Activated naive CD4-positive, alpha-beta T cell treated with anti-CD3 and anti-CD28 coated beads, Interleukin-2, amount 50 U/mL, for 16 hours (primary cell): ENCODE results near the gene ACOX1.
"Not testable (repeated sequence)": the region's sequence is repeated elsewhere in the genome, so short reads cannot be mapped to it uniquely, and the experiment has no call there.

Experiments used
- DNase-seq: peaks from one replicate; pipeline ENCODE4 v3.0.0-alpha.2; 2020

Gene ACOX1

DNA sequence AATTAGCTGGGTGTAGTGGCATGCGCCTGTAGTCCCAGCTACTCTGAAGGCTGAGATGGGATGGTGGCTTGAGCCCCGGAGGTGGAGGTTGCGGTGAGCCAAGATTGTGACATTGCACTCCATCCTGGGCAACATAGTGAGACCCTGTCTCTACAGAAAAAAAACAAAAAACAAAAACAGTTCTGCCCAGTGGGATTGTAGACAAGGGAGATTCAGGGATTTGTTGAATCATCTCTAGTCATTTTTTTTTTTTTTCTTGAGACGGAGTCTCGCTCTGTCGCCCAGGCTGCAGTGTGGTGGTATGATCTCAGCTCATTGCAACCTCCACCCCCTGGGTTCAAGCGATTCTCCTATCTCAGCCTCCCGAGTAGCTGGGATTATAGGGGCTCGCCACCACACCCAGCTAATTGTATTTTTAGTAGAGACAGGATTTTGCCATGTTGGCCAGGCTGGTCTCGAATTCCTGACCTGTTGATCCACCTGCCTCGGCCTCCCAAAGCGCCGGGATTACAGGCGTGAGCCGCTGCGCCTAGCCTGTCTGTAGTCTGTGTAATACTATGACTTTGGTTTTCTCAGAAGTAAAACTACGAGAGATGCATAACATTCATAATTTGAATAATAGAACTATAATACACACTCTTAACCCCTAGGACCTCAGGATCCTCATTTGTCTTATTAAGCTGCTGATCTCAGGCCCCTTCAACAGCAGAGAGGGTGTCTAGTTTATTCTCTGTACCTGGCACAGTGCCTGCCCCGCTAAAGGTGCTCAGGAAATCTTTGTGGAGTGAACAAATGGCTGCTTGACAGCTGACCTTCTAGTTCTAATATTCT, 1.4 kb upstream of the ACOX1 start:
- no peak for DNase-seq

DNA sequence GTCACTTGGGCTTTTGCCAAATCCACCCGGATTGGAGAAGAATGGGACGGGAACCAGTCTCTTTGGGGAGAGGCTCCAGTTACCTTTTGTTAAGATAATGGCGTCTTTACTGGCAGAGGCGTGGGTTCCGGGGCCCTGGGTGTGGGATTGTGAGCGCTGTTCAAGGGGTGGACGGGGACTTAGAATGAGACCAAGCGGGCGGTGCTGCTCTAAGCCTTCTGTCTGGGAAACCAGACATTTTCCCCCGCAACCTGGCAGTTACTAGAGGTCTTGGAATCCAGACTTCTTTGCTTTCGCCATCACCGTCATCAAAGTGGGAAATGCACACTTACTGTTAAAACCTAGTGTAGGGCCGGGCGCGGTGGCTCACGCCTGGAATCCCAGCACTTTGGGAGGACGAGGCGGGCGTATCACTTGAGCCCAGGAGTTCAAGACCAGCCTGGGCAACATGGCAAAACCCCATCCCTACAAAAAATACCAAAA, 780 bp upstream of the ACOX1 start:
- no peak for DNase-seq

DNA sequence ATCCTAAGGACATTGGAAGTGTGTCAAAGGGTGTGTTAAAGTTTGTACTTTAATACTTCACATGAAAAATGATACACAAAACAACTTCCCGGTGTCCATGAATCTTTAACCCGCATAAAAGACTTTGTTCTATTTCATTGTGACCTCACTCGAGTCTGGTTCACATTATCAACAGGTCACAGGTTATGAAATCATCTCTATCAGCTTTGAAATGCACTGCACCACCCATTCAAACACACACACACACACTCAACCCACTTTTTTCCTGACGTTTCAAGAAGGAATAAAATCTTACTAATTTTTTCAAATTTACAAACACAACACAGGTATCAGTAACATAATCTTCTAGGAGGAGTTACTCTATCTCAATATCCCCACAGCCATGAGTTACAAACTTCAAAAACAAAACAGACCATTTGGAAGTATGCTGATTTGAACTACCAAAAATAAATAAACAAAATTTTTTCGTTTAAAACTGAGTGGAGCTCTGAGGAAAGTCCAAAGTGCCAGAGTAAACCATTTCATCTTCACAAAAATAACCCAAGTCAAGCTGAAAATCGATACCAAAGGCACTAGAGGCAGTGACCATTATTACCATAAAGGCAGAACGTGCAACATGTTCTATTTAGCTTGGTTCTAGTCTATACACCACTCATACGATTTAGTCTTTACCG, 2.7 kb downstream of the ACOX1 start:
- DNase-seq: no peak

DNA sequence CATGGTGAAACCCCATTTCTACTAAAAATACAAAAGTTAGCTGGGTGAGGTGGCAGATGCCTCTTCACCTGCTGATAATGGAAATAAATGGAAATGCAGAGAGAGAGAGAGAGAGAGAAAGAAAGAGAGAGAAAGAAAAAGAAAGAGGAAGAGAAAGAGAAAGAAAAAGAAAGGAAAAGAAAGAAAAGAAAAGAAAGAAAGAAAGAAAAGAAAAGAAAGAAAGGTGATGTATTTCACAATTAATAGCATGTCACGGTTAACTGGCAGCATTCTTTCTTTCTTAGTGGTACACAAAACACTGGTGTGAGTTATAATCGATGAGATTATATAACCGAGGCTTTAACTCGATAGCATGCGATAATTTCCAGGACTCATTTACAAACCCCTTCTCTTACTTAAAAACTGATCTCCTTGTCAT, 3.2 kb downstream of the ACOX1 start:
- DNase-seq: no peak

DNA sequence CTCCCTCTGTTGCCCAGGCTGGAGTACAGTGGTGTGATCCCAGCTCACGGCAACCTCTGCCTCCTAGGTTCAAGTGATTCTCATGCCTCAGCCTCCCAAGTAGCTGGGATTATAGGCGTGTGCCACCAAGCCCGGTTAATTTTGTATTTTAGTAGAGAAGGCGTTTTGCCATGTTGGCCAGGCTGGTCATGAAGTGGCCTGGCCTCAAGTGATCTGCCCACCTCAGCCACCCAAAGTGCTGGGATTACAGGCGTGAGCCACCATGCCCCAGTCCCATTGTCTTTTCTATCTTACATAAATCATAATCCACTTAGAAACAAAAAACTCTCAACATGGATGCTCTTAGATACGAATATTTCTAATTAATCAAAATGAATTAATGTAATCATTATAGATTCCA, 3.8 kb downstream of the ACOX1 start:
- DNase-seq: not testable (repeated sequence)

DNA sequence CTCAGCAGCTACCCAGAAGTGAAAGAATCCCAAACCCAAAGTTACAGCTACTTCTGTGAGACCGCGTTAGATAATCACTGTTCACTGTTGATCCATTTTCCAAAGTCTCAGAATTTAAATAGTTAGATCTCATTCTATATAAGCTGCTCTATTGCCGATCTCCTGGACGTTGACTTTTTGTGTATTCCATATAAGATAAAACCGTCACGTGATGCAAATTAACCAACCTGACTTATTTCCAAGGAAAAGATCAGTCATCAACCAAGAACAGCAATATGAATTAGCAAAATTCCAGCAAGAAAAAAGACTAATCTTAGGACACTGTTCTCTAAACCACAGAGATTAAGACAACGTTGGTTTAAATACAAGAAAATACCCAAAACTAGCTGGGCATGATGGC, 8.3 kb downstream of the ACOX1 start:
- no peak for DNase-seq

DNA sequence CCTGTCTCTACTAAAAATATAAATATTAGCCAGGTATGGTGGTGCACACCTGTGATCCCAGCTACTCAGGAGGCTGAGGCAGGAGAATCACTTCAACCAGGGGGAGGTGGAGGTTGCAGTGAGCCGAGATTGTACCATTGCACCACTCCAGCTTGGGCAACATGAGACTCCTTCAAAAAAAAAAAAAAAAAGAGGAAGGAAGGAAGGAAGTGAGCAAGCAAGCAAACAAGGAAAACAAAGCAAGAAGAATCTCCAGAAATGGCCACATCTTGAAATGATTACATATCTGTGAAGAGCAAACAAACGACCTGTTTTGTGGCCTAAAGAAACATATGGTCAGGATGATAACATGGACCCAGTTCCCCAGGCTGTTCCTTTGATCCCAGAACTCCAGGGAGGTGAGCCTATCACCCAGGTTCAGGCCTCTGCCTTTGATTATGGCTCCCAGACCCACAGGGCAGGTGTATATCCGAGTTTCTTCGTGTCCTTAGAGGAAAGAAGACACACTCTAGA, 8.9 kb downstream of the ACOX1 start:
- DNase-seq: no peak

DNA sequence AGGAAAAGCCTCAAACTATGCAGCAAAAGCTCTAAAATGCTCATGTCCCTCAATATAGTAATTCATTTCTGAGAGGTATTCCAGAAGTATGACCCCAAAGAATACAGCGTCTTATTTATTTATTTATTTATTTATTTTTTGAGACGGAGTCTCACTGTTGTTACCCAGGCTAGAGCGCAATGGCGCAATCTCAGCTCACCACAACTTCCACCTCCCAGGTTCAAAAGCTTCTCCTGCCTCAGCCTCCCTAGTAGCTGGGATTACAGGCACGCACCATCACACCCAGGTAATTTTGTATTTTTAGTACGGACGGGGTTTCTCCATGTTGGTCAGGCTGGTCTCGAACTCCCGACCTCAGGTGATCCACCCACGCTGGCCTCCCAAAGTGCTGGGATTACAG, 9.9 kb downstream of the ACOX1 start:
- DNase-seq: not testable (repeated sequence)

DNA sequence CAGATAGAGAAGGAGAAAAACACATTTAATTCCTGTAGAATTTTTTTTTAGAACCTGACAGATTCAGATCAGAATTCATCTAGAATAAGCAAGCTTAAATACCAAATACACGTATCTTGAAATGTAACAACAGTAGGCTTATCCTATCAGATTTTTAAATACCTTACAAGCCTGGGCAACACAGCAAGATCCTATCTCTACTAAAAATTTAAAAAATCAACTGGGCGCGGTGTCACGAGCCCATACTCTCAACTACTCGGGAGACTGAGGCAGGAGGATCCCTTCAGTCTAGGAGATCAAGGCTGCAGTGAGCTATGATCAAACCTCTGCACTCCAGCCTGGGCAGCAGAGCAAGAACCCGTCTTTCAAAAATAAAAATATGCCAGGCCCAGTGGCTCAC, 13.5 kb downstream of the ACOX1 start:
- DNase-seq: no peak

DNA sequence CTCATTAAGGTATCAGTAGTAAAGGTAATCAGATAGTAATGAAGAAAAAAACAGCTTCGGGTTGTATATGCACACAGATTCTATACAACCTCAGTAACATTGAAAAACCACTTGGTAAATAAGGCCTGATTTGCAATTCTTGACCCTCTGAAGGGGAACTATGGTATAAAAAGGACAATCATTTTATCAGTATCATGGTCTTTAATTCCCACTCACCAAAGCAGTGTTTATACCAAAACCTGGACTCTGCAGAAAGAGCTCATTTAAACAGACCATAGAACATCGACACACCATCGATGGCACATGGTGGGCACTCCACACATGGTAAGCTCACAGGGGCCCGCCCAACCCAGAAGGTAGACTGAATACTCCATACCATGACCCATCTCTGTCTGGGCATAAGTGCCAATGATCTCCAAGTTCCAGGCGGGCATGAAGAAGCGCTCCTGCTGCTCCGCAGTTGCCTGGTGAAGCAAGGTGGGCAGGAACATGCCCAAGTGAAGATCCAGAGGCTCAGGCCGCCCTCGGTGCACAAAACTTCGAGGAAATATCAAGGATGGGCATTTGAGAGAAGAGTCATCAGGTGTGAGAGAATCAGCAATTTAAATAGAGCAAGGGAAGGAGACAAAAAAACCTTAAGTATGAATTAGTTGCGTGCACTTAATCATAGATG, 19.0 kb downstream of the ACOX1 start:
- no peak for DNase-seq

DNA sequence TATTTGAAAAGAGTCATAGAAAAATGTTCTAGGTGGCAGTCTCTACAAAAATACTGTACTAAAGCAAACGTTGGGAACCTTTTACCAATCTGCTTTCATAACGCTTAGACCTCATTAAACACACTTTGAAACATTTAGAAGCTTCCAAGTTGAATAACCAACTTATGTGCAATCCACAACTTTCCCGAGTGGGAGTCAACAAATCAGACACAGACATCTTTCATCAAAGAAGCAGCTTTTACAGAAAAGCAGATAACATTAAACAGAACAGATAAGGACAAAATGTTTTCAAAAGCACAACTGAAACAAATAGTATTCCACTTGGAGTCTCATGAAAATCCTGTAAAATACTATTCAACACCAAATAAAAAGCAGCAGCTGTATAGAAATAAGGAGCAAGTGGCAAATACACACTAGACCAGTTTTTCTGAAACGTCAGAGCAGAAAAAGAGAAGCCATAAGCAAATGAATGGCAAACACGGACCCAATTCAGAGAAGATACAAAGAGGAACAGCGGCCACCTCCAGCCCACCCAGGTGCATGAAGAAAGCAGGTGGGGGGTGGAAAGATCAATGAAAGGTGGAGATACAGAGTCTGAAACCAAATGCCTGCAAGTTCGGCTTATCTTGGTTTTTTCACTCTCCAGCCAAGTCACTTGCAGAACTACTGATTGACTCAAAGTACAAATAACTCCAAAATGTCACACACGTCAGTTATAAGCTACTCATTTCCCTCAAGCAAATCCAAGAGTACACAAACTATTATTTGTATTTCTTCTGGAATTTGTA, 19.7 kb downstream of the ACOX1 start:
- DNase-seq: no peak

DNA sequence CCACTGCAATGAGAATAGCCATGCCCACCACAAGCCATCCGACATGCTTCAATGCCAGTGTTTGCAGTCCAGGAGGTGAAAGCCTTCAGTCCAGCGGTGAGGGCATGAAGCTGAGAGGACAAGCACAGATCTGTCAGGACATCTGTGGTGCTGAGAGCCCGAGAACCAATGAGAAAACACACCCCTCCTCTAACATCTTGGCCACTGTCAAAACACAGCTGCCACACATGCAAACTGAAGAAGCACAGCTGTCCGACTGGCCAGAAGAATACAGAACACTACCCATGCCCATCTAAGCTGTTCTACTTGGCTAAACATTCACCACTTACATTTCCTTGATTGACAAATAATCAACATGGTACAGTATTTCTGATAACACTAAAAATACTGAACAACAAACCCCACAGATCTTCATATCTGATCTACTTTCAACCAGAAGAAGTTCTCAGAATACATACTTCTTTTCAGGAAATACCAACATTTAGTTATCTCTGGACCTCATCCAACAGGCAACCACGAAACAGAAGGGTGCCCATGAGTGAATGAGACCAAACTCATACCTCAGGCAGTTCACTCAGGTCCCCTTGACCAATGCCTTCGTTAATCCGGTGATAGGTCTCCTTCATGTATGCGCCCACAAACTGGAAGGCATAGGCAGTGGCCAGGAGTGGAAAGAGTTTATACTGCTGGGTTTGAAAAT, 28.0 kb downstream of the ACOX1 start:
- no peak for DNase-seq

DNA sequence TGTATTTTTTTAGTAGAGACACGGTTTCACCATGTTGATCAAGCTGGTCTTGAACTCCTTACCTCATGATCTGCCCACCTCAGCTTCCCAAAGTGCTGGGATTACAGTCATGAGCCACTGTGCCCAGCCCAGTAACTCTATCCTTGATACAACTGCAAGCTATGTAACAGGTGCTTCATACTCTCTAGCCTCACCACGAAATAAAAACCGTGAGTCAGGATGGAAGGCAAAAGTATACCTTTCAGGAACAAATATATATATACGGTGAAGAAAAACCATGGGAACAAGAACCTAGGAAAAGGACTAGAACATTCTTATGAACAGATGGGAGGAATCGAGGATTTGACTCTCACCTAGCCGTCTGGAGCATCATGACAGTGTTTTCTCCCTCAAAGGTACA, 28.5 kb downstream of the ACOX1 start:
- no peak for DNase-seq

DNA sequence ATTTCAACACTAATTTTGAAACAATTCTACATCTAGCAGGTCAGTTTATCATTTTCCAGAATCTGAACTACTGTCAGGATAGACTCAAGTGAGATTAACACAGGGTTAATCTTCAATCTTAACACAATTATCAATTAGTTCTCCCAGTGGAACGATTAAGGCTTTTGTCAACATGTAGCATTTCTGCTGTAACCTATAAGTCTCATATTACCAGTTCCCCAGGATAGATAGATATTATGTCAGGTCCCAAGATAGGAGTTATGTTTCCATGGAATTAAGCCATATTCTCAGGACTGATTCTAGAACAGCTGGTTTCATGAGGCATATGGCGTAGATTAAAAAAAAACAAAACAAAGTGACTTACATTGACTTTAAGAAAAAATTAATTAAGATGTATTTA, 33.8 kb downstream of the ACOX1 start:
- DNase-seq: no peak

DNA sequence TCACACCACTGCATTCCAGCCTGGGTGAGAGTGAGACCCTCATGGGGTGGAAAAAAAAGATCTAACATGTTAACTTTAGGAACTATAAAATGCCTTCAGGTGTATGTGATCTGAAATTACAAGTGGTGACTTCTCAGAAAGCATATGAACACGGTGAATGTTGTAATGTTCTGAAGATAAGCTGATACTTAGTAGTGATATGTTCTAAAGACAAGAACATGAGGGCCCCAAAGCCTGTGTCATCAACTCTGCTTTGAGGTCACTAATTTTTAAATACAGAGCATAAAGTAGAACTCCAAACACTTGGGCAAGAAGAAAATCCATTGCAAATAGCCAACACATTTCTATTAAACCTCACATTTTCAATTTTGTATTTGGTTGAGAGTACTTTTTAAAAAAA, 35.5 kb downstream of the ACOX1 start:
- DNase-seq: no peak

DNA sequence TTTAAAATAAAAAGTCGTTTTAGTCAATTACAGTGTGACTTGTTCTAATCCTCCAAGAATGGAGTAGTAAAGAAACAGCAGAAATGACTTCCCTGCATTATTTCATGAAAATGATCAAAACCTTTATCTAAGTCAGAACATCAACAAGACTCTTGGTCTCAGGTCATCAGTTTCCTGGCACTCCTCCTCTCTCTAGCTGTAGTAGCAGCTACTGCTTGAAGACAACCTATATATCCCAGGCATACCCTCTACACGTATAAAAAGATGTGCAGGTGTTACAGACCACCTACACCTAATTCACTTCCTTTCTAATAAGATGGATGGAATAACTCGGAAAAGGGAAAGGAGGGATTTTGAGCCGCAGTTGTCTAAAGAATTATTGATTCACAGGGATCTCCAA, 36.5 kb downstream of the ACOX1 start:
- no peak for DNase-seq

DNA sequence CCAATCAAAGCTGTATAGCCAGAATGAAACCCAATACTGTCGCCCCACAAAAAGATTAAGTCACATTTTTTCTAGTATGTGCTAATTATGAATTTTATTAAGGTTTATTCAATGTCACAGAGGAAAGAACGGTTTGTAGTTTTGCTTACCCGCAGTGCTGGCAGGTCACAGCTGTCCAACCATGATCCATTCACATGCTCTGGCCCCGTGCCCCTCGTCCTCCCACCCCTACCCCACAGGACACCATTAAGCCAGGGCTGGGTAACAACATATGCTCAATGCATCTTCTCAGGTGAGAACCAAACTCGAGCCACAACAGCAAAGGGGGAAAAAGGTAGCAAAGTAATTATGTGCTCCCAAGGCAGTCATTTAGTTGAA, 37.5 kb downstream of the ACOX1 start:
- DNase-seq: no peak

DNA sequence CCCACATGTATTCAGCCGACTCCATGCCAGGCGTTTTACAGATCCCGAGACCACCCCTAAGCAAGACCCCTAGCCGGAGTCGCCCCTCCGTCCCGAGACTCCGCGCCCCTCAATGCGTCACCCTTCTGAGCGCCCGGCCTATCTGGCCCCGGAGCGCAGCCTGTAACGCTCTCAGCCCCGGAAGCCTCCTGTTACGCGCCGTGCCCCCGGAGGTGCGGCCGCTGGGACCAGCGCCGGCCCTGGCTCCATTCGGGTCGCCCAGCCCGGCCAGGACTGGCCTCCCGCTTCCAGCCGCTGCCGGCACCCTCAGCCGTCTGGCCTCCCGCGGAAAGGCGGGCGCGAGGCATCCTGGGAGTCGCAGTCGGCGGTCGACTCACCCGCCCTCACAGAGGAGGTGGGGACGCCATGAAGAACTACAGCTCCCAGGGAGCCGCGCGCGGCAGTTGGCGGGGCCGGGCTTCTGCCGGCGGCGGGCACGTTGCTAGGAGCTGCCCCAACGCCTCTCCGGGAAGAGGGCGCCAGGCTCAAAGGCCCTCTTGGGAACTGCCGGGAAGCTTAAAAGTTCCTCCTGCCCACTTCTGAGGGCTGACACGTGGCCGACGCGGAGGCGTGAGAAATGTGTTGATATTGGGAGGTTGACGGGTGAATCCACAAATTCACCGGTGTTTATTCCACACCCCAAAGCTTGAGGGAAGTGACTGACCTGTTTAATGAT, 38.1 kb downstream of the ACOX1 start, which contains the start of gene FBF1:
FBF1 (minus strand) TSS at position 316 of the 715 bp plus-strand sequence. CDS start 2,893 bp downstream, outside the sequence.
- DNase-seq: peak; percentile 89

DNA sequence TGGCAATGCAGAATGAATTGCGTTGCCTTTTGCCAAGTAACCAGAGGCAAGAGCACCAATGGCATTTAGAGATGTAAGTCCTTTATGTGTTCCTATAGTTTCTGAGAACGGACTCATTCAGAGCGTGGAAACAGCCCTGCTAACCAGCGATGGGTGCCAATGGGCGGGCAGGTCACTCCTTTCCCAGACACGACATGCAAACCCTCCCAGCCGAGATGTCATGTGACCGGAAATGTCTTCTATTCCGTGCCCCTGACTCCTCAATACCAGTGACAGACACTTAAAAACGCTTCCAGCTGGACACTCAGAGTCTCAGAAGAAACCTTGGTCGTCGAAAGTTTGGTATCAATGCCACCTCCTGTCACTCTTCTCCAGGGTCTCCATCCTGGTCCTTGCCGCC, 41.3 kb downstream of the ACOX1 start:
- DNase-seq: no peak

DNA sequence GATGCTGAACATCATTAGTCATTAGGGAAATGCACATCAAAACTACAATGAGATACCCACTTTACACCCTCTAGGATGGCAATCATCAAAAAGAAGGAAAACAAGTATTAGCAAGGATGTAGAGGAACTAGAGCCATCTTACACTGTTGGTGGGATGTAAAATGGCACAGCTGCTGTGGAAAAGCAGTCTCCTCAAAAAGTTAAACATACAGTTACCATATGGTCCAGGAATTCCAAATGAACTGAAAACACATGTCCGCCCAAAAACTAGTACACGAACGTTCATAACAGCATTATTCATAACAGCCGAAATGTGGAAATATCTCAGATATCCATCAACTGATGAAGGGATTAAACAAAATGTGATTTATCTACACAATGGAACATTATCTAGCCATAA, 45.2 kb downstream of the ACOX1 start:
- DNase-seq: no peak

DNA sequence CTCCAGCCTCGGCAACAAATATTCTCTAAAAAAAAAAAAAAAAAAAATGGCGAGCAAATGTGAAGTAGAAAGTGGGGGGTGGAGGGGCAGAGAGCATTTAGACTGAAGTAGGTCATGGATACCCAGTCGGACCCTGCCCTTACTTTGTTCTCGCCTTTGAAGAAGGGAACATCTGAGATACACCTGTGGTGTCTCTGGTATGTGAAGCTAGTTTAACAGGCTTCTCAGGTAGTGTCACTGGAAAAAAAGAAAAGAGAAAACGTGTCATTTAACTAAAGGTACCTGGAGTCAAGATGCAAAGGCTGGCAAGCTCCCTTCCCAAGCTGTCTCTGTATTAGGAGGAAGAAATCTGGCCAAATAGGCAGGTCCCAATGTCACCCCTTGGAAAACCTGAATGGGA, 46.1 kb downstream of the ACOX1 start:
- no peak for DNase-seq
